GM10266 (cell line): Measurements from ENCODE around the gene MYO9B.

Experiments
- DNase-seq: peaks from one replicate; pipeline ENCODE4 v3.0.0; 2012; ENCODE audit errors: extremely low spot score
- CTCF ChIP-seq: IDR thresholded peaks from 2 replicates; pipeline ENCODE4 v1.5.1; 2012; ENCODE audit warnings: mild to moderate bottlenecking, low read depth; ENCODE audit not compliant: control insufficient read depth, insufficient read depth; ENCODE audit errors: missing control alignments

The MYO9B gene

GRCh38 chr19:17248011-17248776 lies 172.6 kb downstream of the MYO9B start:
- no peak for TF ChIP-seq CTCF
- DNase-seq = no peak

- TF ChIP-seq CTCF = no peak
- DNase-seq = no peak
Measured at GRCh38 chr19:17249887-17250548, 174.4 kb downstream of the MYO9B start.

- no peak for TF ChIP-seq CTCF
- DNase-seq = no peak
Measured at GRCh38 chr19:17254636-17255035, 179.1 kb downstream of the MYO9B start.

GRCh38 chr19:17255150-17255621 lies 179.6 kb downstream of the MYO9B start:
- DNase-seq = no peak
- no peak for TF ChIP-seq CTCF

- TF ChIP-seq CTCF = no peak
- no peak for DNase-seq
Measured at GRCh38 chr19:17256130-17256529, 180.6 kb downstream of the MYO9B start.

- TF ChIP-seq CTCF = no peak
- no peak for DNase-seq
Measured at GRCh38 chr19:17259118-17259780, 183.7 kb downstream of the MYO9B start.
